ENCODE measurements around the gene MS4A15. TPM values are rescaled to one million over a fixed set of nuclear protein-coding genes. Genes with fewer than 3 reads are reported as not detected.

The MS4A15 gene
- total RNA-seq, 4 donors from 2014 or later = 0.54 to 1.6 TPM; not detected in 2

DNA sequence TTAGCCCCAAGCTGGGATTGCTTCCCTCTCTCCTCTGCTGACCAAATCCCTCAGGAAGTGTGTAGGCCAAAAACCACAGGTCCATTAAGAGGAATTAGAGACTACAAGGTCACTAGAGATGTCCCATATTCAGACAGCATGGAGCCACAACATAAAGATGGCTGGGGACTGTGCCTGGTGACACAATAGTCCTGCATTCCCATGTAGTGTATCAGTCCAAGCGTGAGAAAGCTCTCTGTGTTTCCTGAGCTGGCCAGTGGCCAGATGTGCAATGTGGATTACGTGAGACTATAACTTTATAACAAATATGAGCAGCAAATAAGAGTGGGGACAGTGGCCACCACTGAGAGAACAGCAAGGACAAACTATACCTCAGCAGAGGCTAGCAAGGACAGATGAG is 20.9 kb downstream of the MS4A15 start:
- Histone ChIP-seq H3K27me3 (no peaks in the 10 kb centered on the region), H3K4me3 (no peak overlapping the region), H3K9me3 (no peaks in the 10 kb centered on the region), H3K4me1 (peaks cover 0 to 30% (median 0%) of the 10 kb centered on the region in 4 donors), H3K27ac (peak overlapping the region in 1 of 4 donors; percentile 31), H3K36me3 (no peaks in the 10 kb centered on the region)
- peak in 2 of 3 donors; percentile 44 to 64 for DNase-seq
- no peak for TF ChIP-seq POLR2A (IDR thresholded peaks at IDR 0.05)
- TF ChIP-seq, protein P1, sequence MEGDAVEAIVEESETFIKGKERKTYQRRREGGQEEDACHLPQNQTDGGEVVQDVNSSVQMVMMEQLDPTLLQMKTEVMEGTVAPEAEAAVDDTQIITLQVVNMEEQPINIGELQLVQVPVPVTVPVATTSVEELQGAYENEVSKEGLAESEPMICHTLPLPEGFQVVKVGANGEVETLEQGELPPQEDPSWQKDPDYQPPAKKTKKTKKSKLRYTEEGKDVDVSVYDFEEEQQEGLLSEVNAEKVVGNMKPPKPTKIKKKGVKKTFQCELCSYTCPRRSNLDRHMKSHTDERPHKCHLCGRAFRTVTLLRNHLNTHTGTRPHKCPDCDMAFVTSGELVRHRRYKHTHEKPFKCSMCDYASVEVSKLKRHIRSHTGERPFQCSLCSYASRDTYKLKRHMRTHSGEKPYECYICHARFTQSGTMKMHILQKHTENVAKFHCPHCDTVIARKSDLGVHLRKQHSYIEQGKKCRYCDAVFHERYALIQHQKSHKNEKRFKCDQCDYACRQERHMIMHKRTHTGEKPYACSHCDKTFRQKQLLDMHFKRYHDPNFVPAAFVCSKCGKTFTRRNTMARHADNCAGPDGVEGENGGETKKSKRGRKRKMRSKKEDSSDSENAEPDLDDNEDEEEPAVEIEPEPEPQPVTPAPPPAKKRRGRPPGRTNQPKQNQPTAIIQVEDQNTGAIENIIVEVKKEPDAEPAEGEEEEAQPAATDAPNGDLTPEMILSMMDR (IDR thresholded peaks at IDR 0.05) = no peak

DNA sequence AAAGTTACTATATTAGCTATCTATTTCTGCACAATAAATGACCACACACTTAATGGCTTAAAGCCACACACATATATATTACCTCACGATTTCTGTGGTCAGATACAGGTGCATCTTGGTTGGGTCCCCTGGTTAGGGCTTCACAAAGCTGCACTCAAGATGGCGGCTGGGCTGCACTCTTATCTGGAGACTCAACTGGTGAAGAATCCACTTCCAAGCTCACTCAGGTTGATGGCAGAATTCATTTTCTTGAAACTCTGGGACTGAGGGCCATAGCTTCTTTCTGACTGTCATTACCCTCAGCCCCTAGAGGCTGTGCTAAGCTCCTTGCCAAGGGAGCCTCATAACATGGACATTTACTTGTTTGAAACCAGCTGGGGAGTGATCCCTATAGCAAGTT is 23.4 kb downstream of the MS4A15 start:
- Histone ChIP-seq H3K4me3 (no peak overlapping the region), H3K9me3 (no peaks in the 10 kb centered on the region), H3K27me3 (no peaks in the 10 kb centered on the region), H3K27ac (peak overlapping the region in 2 of 4 donors; percentile 48 to 75), H3K4me1 (peaks cover 0 to 26% (median 0%) of the 10 kb centered on the region in 4 donors), H3K36me3 (no peaks in the 10 kb centered on the region)
- no peak for TF ChIP-seq POLR2A (IDR thresholded peaks at IDR 0.05)
- TF ChIP-seq, protein P1 (IDR thresholded peaks at IDR 0.05) = no peak
- DNase-seq = peak in 1 of 3 donors; percentile 6

DNA sequence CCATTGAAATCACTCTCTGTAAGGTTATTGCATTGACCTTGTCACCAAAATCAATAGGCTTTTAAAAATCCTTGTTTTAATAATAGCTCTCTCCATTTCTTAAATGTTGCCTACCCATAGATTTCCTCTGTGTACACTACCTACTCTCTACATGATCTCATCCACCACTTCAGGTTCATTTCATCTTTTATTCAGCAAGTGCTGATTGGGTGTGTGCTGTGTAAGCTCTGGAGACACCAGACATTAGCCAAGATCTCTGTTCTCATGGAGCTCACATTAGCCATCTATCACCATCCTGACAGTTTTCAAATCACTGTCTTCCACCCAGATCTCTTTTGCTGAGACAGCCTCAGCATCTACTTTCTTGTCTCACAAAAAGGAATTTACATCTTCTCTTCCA is 24.1 kb downstream of the MS4A15 start:
- H3K27ac ChIP-seq = peak overlapping the region in 2 of 4 donors; percentile 48 to 75
- TF ChIP-seq, protein P1 (IDR thresholded peaks at IDR 0.05) = no peak
- TF ChIP-seq POLR2A (IDR thresholded peaks at IDR 0.05) = no peak

DNA sequence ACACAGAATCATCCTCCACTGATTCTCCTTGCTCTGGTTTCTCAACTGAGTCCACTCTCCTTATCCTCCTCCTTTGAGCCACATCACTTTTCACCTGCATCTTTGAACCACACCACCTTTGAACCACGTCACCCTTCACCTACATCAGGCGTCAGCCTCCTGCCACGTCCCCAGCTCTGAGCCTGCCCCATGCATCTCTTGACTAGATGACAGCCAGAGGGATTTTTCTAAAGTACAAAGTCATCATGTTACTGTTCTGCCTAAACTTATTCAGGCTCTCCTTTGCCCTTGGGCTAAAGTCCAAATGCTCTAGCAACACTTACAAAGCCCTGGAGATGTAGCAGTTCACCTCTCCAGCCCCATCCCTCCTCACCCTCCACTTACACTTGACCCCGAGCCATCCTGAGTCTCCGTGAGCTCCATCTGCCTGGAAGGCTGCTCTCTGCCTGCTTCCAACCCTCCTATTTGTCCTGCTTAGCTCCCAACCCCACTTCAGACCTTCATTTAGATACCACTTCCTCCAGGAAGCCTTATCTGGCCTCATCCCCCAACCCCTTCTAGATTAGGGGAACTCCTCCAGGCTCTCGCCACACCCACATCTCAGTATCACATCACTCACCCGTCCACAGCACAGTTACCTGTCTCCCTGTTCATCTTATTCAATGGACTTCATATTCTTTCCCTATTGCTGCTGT is 24.8 kb downstream of the MS4A15 start:
- peak overlapping the region in 3 of 4 donors; percentile 3 to 75 (median 53) for H3K27ac ChIP-seq
- no peak overlapping the region for H3K4me3 ChIP-seq
- peaks cover 0 to 32% (median 0%) of the 10 kb centered on the region in 4 donors for H3K4me1 ChIP-seq
- TF ChIP-seq POLR2A (IDR thresholded peaks at IDR 0.05) = peak in 1 of 2 donors; percentile 48
- TF ChIP-seq, protein P1 (IDR thresholded peaks at IDR 0.05) = no peak
- no peaks in the 10 kb centered on the region for H3K27me3 ChIP-seq
- no peaks in the 10 kb centered on the region for H3K9me3 ChIP-seq
- peak in 2 of 3 donors; percentile 79 for DNase-seq
- H3K36me3 ChIP-seq = no peaks in the 10 kb centered on the region

More for the DNA sequence above, 24.1 kb downstream of the MS4A15 start:
- H3K36me3 ChIP-seq = no peaks in the 10 kb centered on the region
- H3K27me3 ChIP-seq = no peaks in the 10 kb centered on the region
- no peaks in the 10 kb centered on the region for H3K9me3 ChIP-seq
- no peak overlapping the region for H3K4me3 ChIP-seq
- peaks cover 0 to 28% (median 0%) of the 10 kb centered on the region in 4 donors for H3K4me1 ChIP-seq
- no peak for DNase-seq

DNA sequence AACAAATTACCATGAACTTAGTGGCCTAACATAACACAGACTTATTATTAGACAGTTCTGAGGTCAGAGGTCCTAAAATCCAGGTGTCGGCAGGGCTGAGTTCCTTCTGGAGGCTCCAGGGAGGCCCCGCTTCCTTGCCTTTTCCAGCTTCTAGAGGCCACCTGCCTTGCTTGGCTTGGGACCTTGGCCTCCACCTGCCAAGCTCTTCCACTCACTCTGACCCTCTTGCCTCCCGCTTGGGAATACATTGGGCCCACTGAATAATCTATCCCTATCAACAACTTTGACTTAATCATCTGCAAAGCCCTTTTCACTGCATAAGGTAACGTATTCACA is 25.3 kb downstream of the MS4A15 start:
- H3K27me3 ChIP-seq = no peaks in the 10 kb centered on the region
- H3K27ac ChIP-seq = peak overlapping the region in 3 of 4 donors; percentile 3 to 75 (median 53)
- TF ChIP-seq POLR2A (IDR thresholded peaks at IDR 0.05) = no peak
- TF ChIP-seq, protein P1 (IDR thresholded peaks at IDR 0.05) = no peak
- peaks cover 0 to 37% (median 0%) of the 10 kb centered on the region in 4 donors for H3K4me1 ChIP-seq
- no peaks in the 10 kb centered on the region for H3K9me3 ChIP-seq
- no peak overlapping the region for H3K4me3 ChIP-seq
- no peak for DNase-seq
- no peaks in the 10 kb centered on the region for H3K36me3 ChIP-seq
